ENCODE measurements around the gene SBF2. TPM values are rescaled to one million over a fixed set of nuclear protein-coding genes. Genes with fewer than 3 reads are reported as not detected.

The SBF2 gene
- total RNA-seq, 4 donors from 2014 or later: 19.3 to 28.1 (median 25.8) TPM

DNA sequence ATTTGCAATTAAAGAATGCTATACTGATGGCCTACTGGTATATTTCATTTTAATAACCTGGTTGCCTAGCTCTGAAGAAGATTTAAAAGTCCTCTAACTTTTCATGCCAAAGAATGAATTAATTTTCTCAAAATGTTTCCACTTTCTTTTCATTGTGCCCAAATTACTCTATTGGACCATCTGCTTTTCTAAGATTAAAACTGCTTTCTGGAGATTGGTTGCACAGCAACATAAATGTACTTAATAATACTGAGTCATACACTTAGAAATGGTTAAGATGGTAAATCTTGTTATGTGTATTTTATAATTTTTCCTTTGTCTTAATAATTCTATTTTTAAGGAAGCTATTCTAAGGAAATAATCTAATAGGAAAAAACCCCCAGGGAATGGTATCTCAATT, 479.9 kb downstream of the SBF2 start:
- H3K27ac ChIP-seq: no peak overlapping the region
- intact Hi-C loops (cut with DNase I; ENCODE audit: low total_unique reads): no loop called here
- H3K36me3 ChIP-seq: peaks cover 0 to 25% of the 10 kb centered on the region in 2 donors

DNA sequence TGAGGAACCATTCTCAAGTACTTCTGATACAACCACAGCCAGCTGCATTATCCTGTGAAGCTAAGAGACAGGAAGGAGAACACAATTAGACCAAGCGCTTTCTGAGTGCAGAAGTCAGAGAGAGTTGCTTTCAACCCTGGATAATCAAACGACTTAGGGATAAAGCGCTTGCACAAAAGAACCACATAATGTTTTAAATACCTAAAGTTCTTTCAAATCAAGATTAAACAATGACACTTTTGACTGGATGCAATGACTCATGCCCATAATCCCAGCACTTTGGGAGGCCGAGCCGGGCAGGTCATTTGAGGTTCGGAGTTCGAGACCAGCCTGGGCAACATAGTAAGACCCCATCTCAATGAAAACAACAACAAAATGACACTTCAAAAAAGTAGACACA, 485.1 kb downstream of the SBF2 start:
- DNase-seq: no peak
- Histone ChIP-seq H3K27me3 (no peaks in the 10 kb centered on the region), H3K4me1 (peaks cover 3 to 9% of the 10 kb centered on the region in 2 donors), H3K4me3 (no peak overlapping the region), H3K36me3 (peaks cover 0 to 41% of the 10 kb centered on the region in 2 donors), H3K9me3 (no peaks in the 10 kb centered on the region), H3K27ac (no peak overlapping the region)
- no peak for ATAC-seq
- in situ Hi-C loops (cut with MboI; ENCODE audit: low sequenced_read_pairs in 4 of 4) (no loop called here), intact Hi-C loops (cut with DNase I; ENCODE audit: low total_unique reads) (no loop called here)
- no peak for TF ChIP-seq POLR2A (IDR thresholded peaks at IDR 0.05)
- TF ChIP-seq, protein P1, sequence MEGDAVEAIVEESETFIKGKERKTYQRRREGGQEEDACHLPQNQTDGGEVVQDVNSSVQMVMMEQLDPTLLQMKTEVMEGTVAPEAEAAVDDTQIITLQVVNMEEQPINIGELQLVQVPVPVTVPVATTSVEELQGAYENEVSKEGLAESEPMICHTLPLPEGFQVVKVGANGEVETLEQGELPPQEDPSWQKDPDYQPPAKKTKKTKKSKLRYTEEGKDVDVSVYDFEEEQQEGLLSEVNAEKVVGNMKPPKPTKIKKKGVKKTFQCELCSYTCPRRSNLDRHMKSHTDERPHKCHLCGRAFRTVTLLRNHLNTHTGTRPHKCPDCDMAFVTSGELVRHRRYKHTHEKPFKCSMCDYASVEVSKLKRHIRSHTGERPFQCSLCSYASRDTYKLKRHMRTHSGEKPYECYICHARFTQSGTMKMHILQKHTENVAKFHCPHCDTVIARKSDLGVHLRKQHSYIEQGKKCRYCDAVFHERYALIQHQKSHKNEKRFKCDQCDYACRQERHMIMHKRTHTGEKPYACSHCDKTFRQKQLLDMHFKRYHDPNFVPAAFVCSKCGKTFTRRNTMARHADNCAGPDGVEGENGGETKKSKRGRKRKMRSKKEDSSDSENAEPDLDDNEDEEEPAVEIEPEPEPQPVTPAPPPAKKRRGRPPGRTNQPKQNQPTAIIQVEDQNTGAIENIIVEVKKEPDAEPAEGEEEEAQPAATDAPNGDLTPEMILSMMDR (IDR thresholded peaks at IDR 0.05 in 4 of 5, conservative IDR thresholded peaks at IDR 0.05 in 1 of 5): no peak

More for the DNA sequence above, 479.9 kb downstream of the SBF2 start:
- no peak for ATAC-seq
- no peaks in the 10 kb centered on the region for H3K27me3 ChIP-seq
- DNase-seq: no peak
- H3K9me3 ChIP-seq: no peaks in the 10 kb centered on the region
- H3K4me3 ChIP-seq: no peak overlapping the region
- H3K4me1 ChIP-seq: no peaks in the 10 kb centered on the region
- in situ Hi-C loops (cut with MboI; ENCODE audit: low sequenced_read_pairs in 4 of 4): no loop called here
- TF ChIP-seq POLR2A (IDR thresholded peaks at IDR 0.05): no peak
- TF ChIP-seq, protein P1 (IDR thresholded peaks at IDR 0.05 in 4 of 5, conservative IDR thresholded peaks at IDR 0.05 in 1 of 5): no peak

DNA sequence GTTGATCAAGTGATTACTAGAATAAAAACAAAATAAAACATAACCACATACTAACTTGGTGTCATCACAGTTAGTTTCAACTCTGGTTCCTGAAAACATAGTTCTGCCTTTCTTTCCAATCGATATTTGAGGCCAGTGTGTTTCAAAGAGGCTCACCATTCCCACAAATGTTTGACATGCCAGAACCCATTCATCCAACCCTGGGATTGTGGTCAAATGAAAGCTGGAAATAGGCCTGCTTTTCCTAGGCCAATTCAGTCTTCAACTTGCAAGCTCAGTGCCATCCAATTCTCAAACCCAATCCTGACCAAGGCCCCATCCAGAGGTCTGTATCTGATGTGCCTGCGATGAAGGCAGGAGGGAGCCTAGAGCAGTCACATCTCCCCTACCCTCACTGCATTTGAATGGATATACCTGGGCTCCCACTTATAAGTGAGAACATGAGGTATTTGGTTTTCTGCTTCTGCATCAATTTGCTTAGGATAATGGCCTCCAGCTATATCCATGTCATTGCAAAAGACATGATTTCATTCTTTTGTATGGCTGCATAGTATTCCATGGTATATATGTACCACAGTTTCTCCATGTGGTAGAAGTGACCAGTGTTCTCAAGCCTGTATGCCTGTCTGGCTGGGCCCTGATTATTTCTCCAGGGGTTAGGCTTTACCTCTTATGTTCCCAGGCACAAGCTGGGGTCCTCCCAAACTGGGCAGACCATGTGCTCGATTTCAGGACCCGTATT, 486.9 kb downstream of the SBF2 start:
- TF ChIP-seq POLR2A (IDR thresholded peaks at IDR 0.05): no peak
- TF ChIP-seq, protein P1 (IDR thresholded peaks at IDR 0.05 in 4 of 5, conservative IDR thresholded peaks at IDR 0.05 in 1 of 5): no peak
- Histone ChIP-seq H3K36me3 (peaks cover 0 to 34% of the 10 kb centered on the region in 2 donors), H3K27ac (no peak overlapping the region), H3K4me1 (peaks cover 21 to 27% of the 10 kb centered on the region in 2 donors), H3K27me3 (no peaks in the 10 kb centered on the region), H3K4me3 (no peak overlapping the region), H3K9me3 (no peaks in the 10 kb centered on the region)
- no peak for ATAC-seq
- intact Hi-C loops (cut with DNase I; ENCODE audit: low total_unique reads) (no loop called here), in situ Hi-C loops (cut with MboI; ENCODE audit: low sequenced_read_pairs in 4 of 4) (no loop called here)
- DNase-seq: no peak

DNA sequence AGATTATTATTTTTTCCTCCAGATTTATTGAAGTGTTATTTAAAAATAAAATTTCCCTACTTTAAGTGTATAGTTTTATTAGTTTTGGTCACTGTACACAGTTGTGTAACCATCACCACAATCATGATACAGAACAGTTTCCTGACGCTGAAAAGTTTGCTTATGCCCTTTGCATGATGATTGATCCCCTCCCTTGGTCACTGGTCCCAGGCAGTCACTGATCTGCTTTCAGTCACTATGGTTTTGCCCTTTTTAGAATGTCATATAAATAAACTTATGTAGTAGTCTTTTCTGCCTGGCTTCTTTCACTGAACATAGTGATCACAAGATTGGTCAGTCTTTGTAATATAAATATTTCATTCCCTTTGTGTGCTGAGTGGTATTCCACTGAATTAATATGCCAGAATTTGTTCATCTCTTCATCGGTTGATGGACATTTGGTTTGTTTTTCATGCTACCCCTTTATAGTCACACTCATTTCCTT, 489.6 kb downstream of the SBF2 start:
- DNase-seq (no peak), ATAC-seq (no peak)
- H3K36me3 ChIP-seq: peaks cover 0 to 20% of the 10 kb centered on the region in 2 donors
- H3K27ac ChIP-seq: peak overlapping the region; percentile 72 to 80 (median 76)
- in situ Hi-C loops (cut with MboI; ENCODE audit: low sequenced_read_pairs in 4 of 4) (no loop called here), intact Hi-C loops (cut with DNase I; ENCODE audit: low total_unique reads) (loop anchor here (5.0 kb wide), 1 partner anchor 503 kb away; the partner anchor contains the start of gene ADM)
- no peak overlapping the region for H3K4me3 ChIP-seq
- H3K9me3 ChIP-seq: no peaks in the 10 kb centered on the region
- peaks cover 31 to 38% of the 10 kb centered on the region in 2 donors for H3K4me1 ChIP-seq
- no peak for TF ChIP-seq POLR2A (IDR thresholded peaks at IDR 0.05)
- TF ChIP-seq, protein P1 (IDR thresholded peaks at IDR 0.05 in 4 of 5, conservative IDR thresholded peaks at IDR 0.05 in 1 of 5): no peak
- no peaks in the 10 kb centered on the region for H3K27me3 ChIP-seq

Data from gastrocnemius medialis (tissue), 4 donors.